OCI-LY7 (cell line): ENCODE measurements around the gene CYP11A1.

Experiments used
- EZH2phosphoT487 ChIP-seq: fragments of 200-600 bp; sonication (generic); IDR thresholded peaks from 2 replicates; pipeline ENCODE4 v1.6.1; 2018; ENCODE audit warnings: low read depth, borderline replicate concordance, mild to moderate bottlenecking, mixed run types, antibody characterized with exemption, low read length, moderate library complexity, mixed read lengths
- TF ChIP-seq, protein P1 (sequence below): fragments of 200-600 bp; sonication (generic); conservative IDR thresholded peaks from 2 replicates; pipeline ENCODE4 v1.5.1; 2014; ENCODE audit warnings: mild to moderate bottlenecking, antibody characterized with exemption, low read length, moderate library complexity, mixed read lengths

DNA sequence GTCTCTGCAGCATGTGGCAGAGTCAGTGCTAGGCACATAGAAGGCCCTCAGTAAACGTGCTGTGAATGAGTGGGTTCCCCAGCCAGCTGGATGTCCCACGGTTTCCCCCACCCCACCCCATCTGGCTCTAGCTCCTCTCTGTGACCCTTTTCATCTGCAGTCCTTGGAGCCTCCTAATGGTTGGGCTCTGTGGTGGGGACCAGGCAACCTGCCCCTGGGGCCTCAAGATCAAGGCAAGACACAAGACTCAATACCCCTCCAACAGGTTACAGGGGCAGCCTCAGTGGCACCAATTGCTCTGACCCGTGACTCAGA lies 17.1 kb upstream of the CYP11A1 start:
- TF ChIP-seq, protein P1, sequence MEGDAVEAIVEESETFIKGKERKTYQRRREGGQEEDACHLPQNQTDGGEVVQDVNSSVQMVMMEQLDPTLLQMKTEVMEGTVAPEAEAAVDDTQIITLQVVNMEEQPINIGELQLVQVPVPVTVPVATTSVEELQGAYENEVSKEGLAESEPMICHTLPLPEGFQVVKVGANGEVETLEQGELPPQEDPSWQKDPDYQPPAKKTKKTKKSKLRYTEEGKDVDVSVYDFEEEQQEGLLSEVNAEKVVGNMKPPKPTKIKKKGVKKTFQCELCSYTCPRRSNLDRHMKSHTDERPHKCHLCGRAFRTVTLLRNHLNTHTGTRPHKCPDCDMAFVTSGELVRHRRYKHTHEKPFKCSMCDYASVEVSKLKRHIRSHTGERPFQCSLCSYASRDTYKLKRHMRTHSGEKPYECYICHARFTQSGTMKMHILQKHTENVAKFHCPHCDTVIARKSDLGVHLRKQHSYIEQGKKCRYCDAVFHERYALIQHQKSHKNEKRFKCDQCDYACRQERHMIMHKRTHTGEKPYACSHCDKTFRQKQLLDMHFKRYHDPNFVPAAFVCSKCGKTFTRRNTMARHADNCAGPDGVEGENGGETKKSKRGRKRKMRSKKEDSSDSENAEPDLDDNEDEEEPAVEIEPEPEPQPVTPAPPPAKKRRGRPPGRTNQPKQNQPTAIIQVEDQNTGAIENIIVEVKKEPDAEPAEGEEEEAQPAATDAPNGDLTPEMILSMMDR, result no peak
- no peak for TF ChIP-seq EZH2phosphoT487
